GM18511 (cell line): Measurements from ENCODE around the gene S100A3.
A peak's percentile ranks its signal among the peaks of the same experiment; 100 is the strongest.

ENCODE experiments used
- ATAC-seq: cut with Tn5 transposase; IDR thresholded peaks from one replicate; pipeline ENCODE4 v1.9.1; 2021; ENCODE audit warnings: mild to moderate bottlenecking, moderate library complexity; ENCODE audit not compliant: unreplicated experiment

S100A3 gene

DNA sequence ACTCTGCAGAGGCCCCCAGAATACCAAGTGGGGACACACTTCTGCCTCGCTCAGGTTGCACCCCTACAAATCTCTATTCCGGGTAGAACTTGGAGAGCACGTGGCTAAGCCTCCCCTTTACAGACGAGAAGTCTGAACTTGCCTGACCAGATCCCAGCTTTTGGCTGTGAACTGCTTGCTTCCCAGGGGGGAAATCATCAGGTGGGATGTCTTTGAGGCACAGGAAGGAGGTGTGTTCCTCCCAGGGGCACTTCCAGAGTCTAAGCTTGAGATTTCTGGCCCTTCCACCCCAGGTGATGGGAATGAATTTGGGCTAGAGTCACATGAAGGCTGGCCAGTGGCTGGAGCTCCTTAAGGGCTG, 1.3 kb upstream of the S100A3 start:
- no peak for ATAC-seq

DNA sequence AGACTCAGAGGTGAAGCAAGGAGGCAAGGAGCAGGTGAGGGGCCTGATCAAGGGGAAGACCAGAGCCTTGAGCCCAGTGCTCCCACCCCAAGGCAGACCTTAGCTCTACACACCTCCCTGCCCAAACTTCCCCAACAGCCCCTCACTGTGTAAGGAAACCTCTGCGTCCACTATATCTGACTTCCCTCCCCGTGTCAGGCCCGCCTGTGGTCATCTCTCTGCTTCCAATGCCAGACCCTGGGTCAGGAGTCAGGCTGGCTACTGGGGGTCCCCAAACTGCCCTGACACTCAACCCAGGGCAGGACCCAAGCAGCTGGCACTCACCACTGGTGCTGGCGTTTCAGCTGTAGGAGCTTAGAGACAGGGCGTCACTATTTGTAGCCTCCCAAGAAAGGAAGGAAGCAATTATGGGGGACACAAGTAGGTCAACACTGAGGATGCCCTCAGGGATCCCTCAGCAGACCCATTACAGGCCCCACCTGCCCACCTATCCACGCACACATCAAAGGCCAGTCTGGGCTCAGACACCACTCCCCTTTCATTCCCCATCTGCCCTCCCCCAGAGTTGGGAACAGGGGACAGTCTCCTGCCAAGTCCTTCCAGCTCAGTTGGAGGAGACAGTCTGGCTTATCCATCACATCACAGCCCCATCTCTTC, 811 bp upstream of the S100A3 start:
- no peak for ATAC-seq

DNA sequence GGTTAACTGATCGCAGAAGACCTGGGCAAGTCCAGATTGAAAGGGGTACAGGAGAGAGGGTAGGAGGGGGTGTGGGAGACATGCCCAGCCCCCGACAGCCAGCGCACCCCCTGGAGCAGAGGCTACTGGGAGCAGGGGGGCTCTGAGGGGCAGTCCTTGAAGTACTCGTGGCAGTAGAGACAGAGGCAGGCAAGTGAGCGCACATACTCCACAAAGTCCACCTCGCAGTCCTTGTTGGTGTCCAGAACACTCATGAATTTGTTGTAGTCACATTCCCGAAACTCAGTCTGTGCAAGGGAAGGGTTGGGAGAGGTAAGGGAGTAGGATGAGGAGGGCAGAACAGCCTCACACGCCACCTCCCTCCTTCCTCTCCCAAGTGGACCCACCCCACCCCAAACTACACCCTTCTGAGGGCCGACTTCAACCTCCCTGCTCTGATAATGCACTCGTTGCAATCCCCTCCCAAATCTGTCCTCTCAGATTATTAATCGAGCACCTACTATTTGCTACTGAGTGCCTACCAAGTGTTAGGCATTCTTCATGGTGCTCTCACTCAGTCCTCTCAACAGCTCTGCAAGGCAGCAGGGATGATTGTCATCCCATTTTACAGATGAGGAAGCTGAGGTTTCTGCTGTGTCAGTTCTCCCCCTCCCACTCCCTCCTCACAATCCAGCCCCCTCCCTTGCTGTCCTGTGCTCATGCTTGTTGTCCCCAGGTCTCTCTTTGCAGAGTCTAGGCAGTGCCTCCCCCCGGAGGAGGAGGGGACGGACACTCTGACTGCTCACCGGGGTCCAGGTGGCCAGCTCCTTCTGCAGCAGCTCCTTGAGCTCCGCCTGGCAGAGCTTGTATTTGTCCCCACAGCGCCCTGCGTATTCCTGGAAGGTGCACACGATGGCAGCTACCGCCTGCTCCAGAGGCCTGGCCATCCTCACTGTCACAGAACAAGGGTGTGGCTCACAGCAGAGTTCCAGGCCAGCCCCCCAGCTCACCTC, 1.2 kb downstream of the S100A3 start:
- no peak for ATAC-seq

DNA sequence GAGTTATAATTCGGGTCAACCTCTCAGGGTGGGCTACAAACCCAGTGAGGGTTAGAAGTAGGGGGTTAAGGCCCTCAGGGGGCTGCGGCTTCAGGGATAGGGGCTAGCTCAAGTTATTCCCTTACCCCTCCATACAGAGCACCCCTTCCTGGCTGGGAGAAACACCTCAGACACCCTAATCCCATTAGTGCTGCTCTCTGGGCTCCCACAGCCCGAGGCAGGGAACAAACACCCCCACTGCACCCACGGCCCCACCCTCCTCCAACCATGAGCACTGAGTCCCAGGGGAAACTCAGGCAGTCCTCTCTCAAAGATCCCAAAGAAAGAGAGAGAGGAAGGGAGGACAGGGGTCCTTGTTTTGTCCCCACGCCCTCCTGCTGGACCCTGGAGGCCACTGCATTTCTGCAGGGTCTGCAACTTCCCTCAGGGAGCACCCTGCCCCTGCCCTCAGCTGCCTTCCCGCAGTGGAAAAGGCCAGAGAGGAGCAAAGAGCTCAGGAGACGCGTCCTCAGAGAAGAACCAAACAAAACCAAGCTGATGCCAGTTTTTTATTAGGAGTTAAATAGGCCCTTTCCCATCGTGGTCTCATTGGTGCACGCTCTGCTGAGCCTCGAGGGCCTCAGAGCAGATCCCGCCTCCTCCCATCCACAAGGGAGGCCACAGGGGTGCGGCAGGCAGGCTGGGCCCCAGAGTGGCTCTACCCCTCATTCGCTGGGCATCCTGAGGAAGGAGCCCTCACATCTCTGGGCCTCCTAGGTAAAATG, 2.1 kb downstream of the S100A3 start:
- ATAC-seq: no peak

DNA sequence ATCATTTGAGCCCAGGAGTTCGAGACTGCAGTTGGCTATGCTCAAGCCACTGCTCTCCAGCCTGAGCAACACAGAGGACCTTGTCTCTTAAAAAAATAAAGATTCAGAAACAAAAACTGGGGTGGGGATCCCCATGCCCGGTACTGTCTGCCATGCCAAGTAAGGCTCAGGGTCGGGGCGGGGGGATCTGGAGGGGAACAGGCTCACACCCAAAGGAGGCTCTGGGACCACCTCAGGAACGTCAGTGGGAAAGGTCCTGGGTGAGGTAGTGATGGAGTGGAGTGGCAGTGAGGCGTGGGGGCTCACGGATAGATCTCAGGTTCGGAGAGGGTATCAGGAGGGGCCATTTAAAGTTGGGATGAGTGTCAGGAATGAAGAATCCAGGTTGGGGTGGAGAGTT, 2.7 kb downstream of the S100A3 start:
- ATAC-seq: no peak

DNA sequence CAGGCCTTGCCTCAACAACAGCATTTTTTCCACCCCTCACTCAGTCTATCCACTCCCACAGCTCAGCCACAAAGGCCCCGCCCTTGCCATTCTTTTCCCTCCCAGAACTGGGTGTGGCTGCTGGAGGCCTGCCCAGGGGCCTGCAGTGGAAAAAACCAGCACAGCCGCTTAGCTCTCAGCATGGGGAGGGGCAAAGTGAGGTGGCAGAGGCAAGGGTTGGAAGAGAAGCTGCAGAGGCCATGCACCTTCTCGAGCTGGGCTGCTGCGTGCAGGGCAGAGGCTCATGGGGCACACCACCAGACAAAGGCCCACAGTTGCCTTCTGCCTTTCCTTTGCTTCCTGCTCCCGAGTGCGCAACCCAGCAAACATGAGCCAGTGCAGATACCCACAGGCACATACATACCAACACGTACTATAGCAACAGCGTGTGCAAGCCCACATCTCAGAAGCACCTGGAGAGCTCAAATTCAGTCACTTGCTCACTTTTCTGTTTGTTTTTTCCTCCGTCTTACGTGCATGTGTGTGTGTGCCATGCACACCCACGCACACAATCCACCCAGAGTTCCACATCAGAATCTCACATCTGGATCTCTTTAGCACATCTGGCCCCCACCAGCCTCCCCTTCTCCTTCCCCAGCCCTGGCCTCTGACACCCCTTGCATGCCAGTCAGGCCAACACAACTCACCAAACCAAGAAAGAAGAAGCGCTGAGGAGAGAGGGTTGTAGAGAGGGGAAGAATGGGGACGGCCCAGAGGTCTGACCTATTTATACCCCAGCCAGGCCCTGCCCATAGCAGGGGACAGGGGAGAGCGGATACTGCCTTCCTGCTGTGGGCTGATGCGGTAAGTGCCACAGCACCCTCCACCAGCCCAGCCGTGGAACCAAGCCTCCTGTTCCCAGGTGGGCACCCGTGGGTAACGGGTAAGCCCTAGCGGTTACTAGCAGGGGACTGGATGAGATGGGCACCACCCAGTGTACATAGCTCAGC, 3.7 kb downstream of the S100A3 start, which contains the start of gene S100A4:
Gene S100A4 (minus strand): TSS at position 740 of the 989 bp plus-strand sequence. CDS start 1,012 bp downstream, outside the sequence.
- ATAC-seq: peak; percentile 74

DNA sequence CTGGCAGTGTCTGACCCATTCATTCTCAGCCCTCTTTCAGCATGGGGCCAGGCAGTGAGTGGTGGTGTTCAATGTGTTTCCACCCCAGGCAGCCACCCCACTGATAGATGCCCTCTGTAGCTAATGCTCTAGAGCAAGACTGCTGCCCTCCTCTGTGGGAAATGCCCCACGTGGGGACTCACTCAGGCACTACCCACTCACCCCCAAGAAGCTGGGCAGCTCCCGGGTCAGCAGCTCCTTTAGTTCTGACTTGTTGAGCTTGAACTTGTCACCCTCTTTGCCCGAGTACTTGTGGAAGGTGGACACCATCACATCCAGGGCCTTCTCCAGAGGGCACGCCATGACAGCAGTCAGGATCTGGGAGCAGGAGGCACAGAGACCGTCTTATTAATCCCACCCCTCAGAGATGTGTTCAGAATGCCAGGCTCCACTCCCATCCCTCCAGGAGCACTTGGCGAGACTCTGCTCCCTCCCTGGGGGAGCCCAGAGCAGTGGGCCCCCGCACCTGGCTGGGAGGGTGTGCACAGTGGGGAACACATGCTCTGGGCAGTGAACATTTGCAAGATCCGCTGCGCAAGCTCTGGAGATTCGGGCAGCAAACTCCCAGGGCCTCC, 4.5 kb downstream of the S100A3 start:
- ATAC-seq: peak; percentile 14

DNA sequence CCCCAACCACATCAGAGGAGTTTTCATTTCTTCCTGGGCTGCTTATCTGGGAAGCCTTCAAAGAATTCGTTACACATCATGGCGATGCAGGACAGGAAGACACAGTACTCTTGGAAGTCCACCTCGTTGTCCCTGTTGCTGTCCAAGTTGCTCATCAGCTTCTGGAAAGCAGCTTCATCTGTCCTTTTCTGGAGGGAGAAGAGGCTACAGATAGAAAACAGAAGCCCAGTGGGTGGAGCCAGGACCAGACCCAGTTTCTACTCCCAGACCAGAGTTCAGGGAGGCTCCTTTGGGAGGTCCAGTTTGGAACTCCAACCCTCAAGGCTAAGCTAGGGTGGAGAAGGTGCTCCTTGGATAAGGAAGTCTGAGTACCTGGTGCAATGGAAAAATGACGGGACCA, 5.3 kb downstream of the S100A3 start:
- ATAC-seq: no peak

DNA sequence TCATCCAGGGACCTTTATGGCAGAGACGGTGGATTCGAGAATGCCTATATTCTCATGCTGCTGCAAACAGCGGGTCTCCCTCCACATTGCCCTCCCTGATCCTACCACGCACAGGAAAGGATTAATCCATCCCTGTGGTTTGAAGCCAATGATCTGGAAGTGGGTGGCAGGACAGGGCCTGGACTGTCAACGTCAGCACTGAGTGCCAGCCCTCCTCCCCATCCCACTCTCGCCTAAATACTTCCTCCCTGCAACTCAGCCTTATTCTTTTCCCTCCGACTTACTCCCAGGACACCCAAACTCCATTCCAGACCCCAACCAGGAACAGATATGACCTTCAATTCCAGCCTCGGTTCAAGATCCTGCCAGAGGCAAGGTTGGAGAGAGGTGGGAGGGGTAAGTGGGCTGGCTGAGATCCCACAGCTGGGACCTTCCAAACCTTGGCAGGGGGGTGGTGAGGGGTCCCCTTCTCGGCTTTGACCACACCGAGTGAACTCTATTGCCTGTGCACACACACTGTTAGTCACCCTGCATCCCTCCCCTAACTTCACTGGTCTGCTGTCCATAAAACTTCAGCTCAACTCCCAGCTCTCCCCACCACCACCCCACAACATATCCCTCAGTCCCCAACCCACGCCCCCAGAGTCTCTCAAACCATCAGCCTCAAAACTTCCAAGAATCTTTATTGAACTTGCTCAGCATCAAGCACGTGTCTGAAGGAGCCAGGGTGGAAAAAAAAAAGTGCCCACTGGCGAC, 5.9 kb downstream of the S100A3 start:
- no peak for ATAC-seq

DNA sequence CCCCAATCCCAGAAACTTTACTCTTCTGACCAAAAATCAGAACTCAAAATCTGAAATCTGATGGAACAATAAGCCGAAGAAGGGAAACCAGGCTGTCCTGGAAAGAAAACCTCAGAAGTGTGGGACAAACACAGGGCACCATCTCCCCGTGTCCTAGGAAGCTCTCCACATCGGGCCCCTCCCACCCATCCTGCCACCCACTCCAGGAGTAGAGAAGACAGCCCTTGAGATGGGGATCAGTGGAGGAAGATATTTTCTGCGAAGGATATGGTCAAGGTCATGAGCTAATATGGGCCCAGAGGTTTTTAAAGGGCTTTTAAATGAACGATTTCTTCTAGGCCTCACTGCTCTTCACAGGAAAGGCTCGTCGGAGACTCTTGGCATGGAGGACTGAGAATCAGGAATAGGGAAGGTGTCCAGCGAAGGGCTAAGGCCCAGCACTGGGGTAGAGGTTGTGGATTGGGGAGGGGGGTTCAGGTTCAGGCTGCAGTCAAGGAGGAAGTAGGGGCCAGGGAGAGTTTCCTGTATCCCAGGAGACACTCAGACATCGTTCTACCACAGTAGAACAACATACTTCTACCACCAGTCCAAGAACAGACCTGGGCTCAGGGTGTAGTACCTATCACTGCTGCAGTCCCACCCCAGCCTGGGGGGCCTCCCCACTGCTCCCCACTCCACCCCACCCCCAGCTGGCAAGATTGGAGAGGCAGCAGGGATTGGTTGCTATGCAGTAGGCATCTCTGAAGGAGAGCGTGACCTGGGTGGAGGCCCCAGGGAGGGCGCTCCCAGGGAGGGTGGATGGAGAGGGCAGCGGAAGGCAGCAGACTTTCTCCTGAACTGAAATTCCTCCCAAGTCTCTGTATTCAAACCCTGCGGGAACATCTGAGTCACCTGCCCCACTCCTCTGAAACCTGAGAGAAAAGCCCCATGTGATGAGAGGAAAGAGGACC, 7.1 kb downstream of the S100A3 start:
- ATAC-seq: no peak

DNA sequence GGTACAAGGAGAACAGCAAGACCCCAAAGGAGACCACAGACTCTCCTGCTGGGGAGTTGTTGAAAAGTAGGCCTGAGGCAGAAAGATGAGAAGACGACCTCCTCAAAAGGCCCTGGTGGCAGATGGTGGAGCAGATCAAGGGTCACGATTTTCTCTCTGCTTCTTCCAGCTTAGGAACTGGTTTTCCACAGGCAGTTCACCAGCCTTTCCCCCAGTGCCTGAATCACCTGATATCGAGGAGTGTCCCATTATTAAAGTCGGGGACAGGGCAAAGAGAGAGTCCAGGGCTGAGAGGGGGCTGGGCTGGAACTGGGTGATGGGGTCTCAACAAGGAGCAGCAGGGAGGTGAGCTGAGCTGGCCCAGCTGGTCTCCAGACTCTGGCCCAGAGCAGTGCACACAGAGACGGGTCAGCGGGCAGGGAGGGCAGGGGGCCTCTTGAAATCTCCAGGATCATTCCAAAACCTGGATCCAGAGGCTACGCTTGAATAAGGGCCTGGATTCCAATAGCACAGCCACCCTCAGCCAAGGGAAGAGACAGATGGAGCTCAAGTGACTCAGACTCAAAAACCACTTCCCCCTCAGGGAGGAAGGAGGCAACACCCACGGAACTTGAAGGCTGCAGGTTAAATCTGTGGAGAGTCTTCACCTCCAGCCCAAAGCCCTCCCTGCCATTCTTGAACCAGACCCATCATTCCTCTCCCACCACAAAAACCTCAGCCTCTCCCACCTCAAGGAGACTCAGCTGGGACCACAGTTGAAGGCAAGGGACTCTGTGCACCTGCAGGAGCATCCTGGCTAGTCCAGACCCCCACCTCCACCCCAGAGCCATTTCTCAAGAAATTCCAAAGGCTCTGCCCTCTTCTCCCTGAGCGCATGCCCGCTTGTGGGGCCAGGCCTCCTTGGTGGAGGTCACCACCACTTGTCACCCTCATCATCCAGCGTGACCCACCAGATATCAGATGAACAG, 8.4 kb downstream of the S100A3 start, which contains the start of gene S100A5:
Gene S100A5 (minus strand): TSS at position 541 of the 968 bp plus-strand sequence. CDS start 743 bp downstream, outside the sequence.
- no peak for ATAC-seq

DNA sequence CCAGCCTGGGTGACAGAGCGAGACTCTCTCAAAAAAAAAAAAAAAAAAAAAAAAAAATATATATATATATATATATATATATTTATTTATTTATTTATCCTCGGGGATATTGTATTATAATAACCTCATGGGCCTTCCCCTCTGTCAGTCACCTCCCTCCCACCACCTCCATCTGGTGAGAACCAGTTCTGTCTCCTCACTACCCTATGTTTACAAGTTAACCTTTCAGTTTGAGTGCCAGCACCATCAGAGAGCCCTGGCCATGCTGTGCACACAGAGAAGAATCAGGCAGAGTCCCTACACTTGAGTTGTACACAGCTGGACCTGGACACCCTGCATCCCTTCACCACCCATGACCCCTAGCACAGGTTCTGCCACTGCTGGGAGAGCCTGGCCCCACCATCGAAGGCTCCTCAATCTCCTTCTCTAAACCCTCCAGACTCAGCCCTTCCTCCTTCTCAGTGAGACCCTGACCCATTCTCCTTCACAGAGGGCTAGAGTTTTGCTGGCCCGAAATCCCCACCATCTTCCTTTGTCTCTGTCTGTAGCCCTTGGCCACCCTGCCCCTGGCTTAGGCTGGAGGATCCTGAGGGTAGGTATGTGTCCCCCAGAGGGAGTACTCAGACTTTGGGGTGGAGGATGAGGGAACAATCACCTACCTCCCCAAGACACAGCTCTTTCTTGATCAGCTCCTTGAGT, 9.5 kb downstream of the S100A3 start:
- ATAC-seq: no peak

DNA sequence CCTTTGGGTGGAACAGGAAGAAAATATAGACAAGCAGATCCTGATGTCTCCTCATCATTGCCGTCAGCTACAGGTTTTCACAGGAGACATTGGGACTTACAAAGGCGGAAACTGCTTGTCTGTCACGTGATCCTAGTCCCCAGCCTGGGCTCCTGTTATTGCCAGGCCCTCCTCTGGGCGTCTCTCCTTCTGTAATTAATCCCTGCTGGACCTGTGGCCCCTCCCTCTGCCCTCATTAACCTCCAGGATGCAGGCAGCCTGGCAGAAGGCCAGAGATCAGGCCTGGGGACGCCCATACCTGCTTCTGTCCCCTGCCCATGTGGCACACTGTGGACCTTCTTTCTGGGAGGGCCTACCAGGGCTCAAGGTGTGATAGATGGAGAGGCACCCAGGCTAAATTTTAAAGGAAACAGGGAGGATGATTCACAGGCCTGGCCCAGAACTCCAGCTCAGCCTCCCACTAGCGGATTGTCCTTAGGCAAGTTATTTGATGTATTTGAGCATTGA, 10.7 kb downstream of the S100A3 start:
- ATAC-seq: no peak

DNA sequence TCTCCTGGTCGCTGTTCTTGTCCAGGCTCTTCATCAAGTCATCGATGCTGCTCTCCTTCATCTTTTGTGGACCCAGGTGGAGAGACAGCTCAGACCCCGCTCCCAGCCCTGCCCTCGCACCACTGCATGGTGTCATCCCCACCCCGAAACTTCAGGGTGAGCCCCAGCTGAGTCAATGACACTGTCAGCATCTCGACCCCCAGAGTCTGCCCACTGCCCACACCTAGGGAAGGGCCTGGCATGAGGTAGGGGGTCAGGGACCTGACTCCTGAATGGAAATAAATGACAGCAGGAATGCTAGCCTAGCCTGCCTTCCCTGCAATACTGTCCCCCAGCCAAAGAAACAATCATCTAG, 11.7 kb downstream of the S100A3 start:
- no peak for ATAC-seq

DNA sequence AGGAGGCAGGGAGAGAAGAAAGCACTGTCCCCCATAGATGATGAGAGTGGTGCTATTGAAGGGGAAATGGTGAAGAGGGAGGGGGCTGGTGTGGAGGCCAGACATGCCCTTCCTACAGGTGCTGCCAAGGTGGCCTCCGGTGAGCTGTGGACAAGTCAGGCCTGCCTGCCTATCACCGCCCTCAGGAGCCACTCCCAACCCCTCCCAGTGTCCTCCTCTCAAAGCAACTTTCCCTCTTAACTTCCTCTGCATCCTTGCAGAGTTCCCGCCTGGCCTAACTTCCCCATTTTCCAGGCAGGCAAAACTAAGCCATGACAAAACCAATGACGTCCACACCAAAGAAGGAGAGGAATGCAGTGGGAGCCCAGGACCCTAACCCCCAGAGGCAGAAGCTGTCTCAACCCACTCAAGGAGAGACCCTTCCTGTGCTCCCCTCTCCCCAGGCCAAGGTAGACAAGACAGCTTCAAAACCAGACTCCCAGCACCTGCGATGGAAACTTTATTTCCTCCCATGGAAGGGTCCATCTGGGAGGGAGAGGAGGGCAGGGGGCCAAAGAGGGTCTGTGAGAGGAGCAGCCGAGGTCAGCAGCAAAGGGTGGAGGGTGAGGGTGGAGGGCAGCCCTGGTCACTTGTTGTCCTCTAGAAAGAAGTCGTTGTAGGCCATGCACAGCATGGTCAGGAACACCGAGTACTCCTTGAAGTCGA, 12.2 kb downstream of the S100A3 start:
- ATAC-seq: no peak
